Heart left ventricle (tissue), 13 donors: ENCODE results near the gene MTFR2.

ENCODE experiments used
- CTCF ChIP-seq, 12 donors: fragments of 200-600 bp; sonication (generic) in 4 of 12; IDR thresholded peaks; one replicate each; pipeline versions ENCODE4 v1.5.0 to v1.8.0; 2018 to 2022; ENCODE audit warnings: antibody characterized with exemption in 12 of 12, mild to moderate bottlenecking in 5 of 12
- POLR2A ChIP-seq, 2 donors: fragments of 450-650 bp; IDR thresholded peaks; one replicate each; pipeline ENCODE4 v1.6.1; 2017; ENCODE audit warnings: antibody characterized with exemption in 2 of 2, mild to moderate bottlenecking in 2 of 2, moderate library complexity in 2 of 2
- donor health status: ischemic (EF 13 %, LVEDD 7.1; RV severe dilation, severe dysfunction).
- donor health status: DM: no; HTN: yes; CAD: no.
- donor health status: DM: no; HTN: no; CAD: no.
- donor health status: ischemic (EF 25% LVEDD 6.9; RV normal size, moderate dysfunction).
- donor health status: ischemic (EF 25% LVEDD 5.7; RV mildly dilated, moderate dysfunction).
- donor health status: ischemic (EF 35%, LVEDD 5.7; RV mildly dilated, moderate dysfunction).
- donor health status: nonischemic (EF 11% LVEDD 7.7; RV severe dilation, severe dysfunction).
- donor health status: DM: yes; HTN: yes; CAD: no.
- donor health status: PGD.
- donor health status: ischemic (EF 29% LVEDD 5.4; RV normal size, mild dysfunction).
- donor health status: nonischemic (EF 23%, LVEDD 6.1; RV moderate dilation, normal function).

GRCh38 chr6:136280032-136280609 lies 30.0 kb upstream of the MTFR2 start:
- TF ChIP-seq CTCF (IDR thresholded peaks at IDR 0.05) (no peak), POLR2A (IDR thresholded peaks at IDR 0.05) (no peak)
